Ishikawa (cell line): ENCODE results near the gene CFAP77.

Experiments
- NFIC ChIP-seq: IDR thresholded peaks from 2 replicates; pipeline ENCODE4 v1.6.1; 2012
- TCF12 ChIP-seq: IDR thresholded peaks from 2 replicates; pipeline ENCODE4 v1.6.1; 2012; ENCODE audit warnings: low read depth
- TF ChIP-seq, protein P1 (sequence below): IDR thresholded peaks from 2 replicates; pipeline ENCODE4 v1.6.1; 2012; ENCODE audit warnings: low read depth, mild to moderate bottlenecking

- TF ChIP-seq TCF12 (no peak), NFIC (no peak)
- TF ChIP-seq, protein P1, sequence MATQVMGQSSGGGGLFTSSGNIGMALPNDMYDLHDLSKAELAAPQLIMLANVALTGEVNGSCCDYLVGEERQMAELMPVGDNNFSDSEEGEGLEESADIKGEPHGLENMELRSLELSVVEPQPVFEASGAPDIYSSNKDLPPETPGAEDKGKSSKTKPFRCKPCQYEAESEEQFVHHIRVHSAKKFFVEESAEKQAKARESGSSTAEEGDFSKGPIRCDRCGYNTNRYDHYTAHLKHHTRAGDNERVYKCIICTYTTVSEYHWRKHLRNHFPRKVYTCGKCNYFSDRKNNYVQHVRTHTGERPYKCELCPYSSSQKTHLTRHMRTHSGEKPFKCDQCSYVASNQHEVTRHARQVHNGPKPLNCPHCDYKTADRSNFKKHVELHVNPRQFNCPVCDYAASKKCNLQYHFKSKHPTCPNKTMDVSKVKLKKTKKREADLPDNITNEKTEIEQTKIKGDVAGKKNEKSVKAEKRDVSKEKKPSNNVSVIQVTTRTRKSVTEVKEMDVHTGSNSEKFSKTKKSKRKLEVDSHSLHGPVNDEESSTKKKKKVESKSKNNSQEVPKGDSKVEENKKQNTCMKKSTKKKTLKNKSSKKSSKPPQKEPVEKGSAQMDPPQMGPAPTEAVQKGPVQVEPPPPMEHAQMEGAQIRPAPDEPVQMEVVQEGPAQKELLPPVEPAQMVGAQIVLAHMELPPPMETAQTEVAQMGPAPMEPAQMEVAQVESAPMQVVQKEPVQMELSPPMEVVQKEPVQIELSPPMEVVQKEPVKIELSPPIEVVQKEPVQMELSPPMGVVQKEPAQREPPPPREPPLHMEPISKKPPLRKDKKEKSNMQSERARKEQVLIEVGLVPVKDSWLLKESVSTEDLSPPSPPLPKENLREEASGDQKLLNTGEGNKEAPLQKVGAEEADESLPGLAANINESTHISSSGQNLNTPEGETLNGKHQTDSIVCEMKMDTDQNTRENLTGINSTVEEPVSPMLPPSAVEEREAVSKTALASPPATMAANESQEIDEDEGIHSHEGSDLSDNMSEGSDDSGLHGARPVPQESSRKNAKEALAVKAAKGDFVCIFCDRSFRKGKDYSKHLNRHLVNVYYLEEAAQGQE, result no peak
Measured at GRCh38 chr9:132531195-132531594, 121.2 kb downstream of the CFAP77 start.
